Fibroblast of lung (primary cell): ENCODE results near the gene ATG2A. TPM values are rescaled to one million over a fixed set of nuclear protein-coding genes. Genes with fewer than 3 reads are reported as not detected.

Experiments used
- DNase-seq, 2 donors: peaks; one replicate each; pipeline versions ENCODE4 v3.0.0 to v3.0.0-alpha.2; 2010; ENCODE audit warnings: low read depth in 2 of 2
- H2AFZ ChIP-seq: 2 replicates; pipeline ENCODE4 v1.5.1; 2012; ENCODE audit warnings: low read length, control low read depth, inconsistent platforms
- H3K27ac ChIP-seq: 2 replicates; pipeline ENCODE4 v1.5.1; 2011; ENCODE audit warnings: low read length, control low read depth; ENCODE audit not compliant: insufficient read depth
- H3K27me3 ChIP-seq: 2 replicates; pipeline ENCODE4 v1.5.1; 2011; ENCODE audit warnings: mild to moderate bottlenecking, low read length; ENCODE audit not compliant: control insufficient read depth, insufficient read depth
- H3K36me3 ChIP-seq: 2 replicates; pipeline ENCODE4 v1.5.1; 2011; ENCODE audit warnings: low read length; ENCODE audit not compliant: control insufficient read depth, insufficient read depth
- H3K4me1 ChIP-seq: 2 replicates; pipeline ENCODE4 v1.5.1; 2011; ENCODE audit warnings: low read length; ENCODE audit not compliant: control insufficient read depth, insufficient read depth; ENCODE audit errors: extremely low read depth
- H3K4me2 ChIP-seq: 2 replicates; pipeline ENCODE4 v1.5.1; 2011; ENCODE audit warnings: low read length, control low read depth; ENCODE audit not compliant: insufficient read depth; ENCODE audit errors: extremely low read depth
- H3K4me3 ChIP-seq, 4 experiments: fragments of 200-600 bp in 1 of 4; sonication (generic) in 1 of 4; replicated peaks in 1 of 4; 2 replicates each; pipeline ENCODE4 v1.5.1; 2011 to 2016; ENCODE audit warnings: low read length in 4 of 4, low read depth in 3 of 4, mild to moderate bottlenecking in 3 of 4, control low read depth in 2 of 4, inconsistent platforms in 1 of 4, mixed read lengths in 1 of 4; ENCODE audit not compliant: insufficient read depth in 1 of 4; ENCODE audit errors: control extremely low read depth in 1 of 4
- H3K79me2 ChIP-seq: 2 replicates; pipeline ENCODE4 v1.5.1; 2012; ENCODE audit warnings: mild to moderate bottlenecking, low read length, inconsistent platforms; ENCODE audit not compliant: control insufficient read depth, insufficient read depth
- H3K9ac ChIP-seq: 2 replicates; pipeline ENCODE4 v1.5.1; 2011; ENCODE audit warnings: mild to moderate bottlenecking, low read length, control low read depth; ENCODE audit not compliant: insufficient read depth
- H3K9me3 ChIP-seq: 2 replicates; pipeline ENCODE4 v1.5.1; 2012; ENCODE audit warnings: low read depth, low read length; ENCODE audit not compliant: control insufficient read depth, insufficient read depth
- H4K20me1 ChIP-seq: 2 replicates; pipeline ENCODE4 v1.5.1; 2011; ENCODE audit warnings: low read length; ENCODE audit not compliant: control insufficient read depth, insufficient read depth; ENCODE audit errors: extremely low read depth
- EZH2 ChIP-seq: IDR thresholded peaks from 2 replicates; pipeline ENCODE4 v1.5.1; 2012; ENCODE audit warnings: low read length, control low read depth, mild to moderate bottlenecking; ENCODE audit errors: missing control alignments
- polyA plus RNA-seq, 2 donors: library from polyadenylated mRNA; depleted of rRNA in 1 of 2; stranded (reverse) in 1 of 2; unstranded in 1 of 2; fragments of >200 nt; gene quantifications; 2 replicates each; pipeline ENCODE4 v1.2.1, GENCODE V29; 2011 to 2012; ENCODE audit warnings: missing spikeins in 1 of 2
- total RNA-seq: library from RNA; depleted of rRNA; stranded (reverse); fragments of >200 nt; gene quantifications from 2 replicates; pipeline ENCODE4 v1.2.1, GENCODE V29; 2014
- TF ChIP-seq, protein P1 (sequence below), 2 donors: IDR thresholded peaks in 1 of 2; conservative IDR thresholded peaks in 1 of 2; 1 replicate in 1 of 2; 2 replicates in 1 of 2; pipeline ENCODE4 v1.5.1; 2011 to 2012; ENCODE audit warnings: low read length in 2 of 2, control low read depth in 1 of 2, inconsistent platforms in 1 of 2, low read depth in 1 of 2, mild to moderate bottlenecking in 1 of 2

ATG2A gene
- total and polyA plus RNA-seq, 2 donors (not counting 1 experiment from before 2014, with no cell fraction given), result 3.1 to 9.9 TPM

DNA sequence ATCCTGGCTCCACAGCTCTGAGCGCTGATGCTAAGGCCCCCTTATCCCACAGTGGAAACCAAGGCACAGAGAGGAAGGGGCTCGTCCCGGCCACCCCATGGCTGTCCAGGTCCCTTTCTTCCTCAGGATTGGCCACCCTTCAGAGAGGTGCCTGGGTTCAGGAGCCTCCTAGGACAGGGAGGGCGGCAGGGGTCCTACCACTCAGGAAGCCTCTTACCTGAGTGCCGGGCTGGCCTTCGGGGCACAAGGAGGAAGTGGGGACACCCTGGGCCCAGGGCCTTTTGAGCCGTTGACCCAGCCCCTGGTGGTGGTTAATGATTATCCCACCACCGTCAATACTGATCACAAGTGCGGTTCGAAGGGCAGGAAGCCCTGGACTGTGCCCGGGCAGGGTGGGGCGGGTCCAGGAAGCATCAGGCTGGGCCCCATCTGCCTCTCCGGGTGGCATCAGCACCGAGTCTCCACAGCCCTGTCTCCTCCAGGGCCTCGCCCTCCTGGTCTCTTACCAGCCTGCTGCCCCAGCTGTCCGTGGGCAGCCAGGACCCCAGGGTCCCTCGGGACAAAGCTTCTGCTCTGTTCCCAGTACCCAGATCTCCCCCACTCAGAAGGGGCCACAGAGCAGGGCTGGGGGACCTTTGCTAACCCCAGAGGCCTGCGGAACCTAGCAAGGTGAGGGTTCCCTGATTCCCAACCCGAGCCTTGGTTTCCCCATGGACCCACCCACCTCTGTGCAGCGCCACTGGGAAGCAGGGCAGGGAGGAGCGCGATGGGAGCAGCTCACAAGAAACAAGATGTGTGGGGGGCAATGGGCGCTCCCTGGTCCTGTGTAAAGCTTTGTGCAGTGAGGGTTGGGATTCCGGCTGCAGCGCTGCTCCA lies 23.6 kb downstream of the ATG2A start:
- H3K4me3 ChIP-seq, result no peak overlapping the region
- no peak overlapping the region for H3K9ac ChIP-seq
- peaks cover 8% of the 10 kb centered on the region for H3K36me3 ChIP-seq
- DNase-seq, result no peak
- no peaks in the 10 kb centered on the region for H3K79me2 ChIP-seq
- H3K27ac ChIP-seq, result no peak overlapping the region
- no peaks in the 10 kb centered on the region for H4K20me1 ChIP-seq
- H2AFZ ChIP-seq, result no peak overlapping the region
- TF ChIP-seq EZH2, result no peak
- TF ChIP-seq, protein P1, sequence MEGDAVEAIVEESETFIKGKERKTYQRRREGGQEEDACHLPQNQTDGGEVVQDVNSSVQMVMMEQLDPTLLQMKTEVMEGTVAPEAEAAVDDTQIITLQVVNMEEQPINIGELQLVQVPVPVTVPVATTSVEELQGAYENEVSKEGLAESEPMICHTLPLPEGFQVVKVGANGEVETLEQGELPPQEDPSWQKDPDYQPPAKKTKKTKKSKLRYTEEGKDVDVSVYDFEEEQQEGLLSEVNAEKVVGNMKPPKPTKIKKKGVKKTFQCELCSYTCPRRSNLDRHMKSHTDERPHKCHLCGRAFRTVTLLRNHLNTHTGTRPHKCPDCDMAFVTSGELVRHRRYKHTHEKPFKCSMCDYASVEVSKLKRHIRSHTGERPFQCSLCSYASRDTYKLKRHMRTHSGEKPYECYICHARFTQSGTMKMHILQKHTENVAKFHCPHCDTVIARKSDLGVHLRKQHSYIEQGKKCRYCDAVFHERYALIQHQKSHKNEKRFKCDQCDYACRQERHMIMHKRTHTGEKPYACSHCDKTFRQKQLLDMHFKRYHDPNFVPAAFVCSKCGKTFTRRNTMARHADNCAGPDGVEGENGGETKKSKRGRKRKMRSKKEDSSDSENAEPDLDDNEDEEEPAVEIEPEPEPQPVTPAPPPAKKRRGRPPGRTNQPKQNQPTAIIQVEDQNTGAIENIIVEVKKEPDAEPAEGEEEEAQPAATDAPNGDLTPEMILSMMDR (conservative IDR thresholded peaks at IDR 0.05 in 1 of 2, IDR thresholded peaks at IDR 0.05 in 1 of 2; ENCODE audit: low read depth in 1 of 2, low read length in 2 of 2), result no peak
- H3K4me1 ChIP-seq, result no peaks in the 10 kb centered on the region
- no peak overlapping the region for H3K4me2 ChIP-seq
- no peaks in the 10 kb centered on the region for H3K27me3 ChIP-seq
- H3K9me3 ChIP-seq, result no peaks in the 10 kb centered on the region

DNA sequence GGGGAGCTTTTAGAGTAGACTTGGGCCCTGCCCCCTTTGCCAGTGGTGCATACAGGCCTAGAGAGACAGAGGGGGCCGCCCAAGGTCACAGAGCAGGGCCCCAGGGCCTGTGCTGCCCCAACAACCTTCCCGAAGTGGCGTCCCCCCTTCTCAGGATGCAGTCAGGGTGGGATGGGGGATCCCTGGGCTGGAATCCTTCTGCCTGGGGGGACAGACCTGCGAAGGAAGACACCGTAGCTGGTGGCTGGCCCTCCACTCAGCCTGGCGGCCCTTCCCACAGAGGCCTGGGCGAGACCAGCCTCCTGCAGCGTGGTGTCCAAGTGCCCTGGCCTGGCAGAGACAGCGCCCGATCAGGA lies 24.2 kb downstream of the ATG2A start:
- no peaks in the 10 kb centered on the region for H3K9me3 ChIP-seq
- no peaks in the 10 kb centered on the region for H3K27me3 ChIP-seq
- peaks cover 5% of the 10 kb centered on the region for H3K36me3 ChIP-seq
- TF ChIP-seq EZH2, result no peak
- TF ChIP-seq, protein P1 (conservative IDR thresholded peaks at IDR 0.05 in 1 of 2, IDR thresholded peaks at IDR 0.05 in 1 of 2; ENCODE audit: low read depth in 1 of 2, low read length in 2 of 2), result no peak
- DNase-seq, result no peak
- no peaks in the 10 kb centered on the region for H3K79me2 ChIP-seq
- no peak overlapping the region for H2AFZ ChIP-seq
- no peaks in the 10 kb centered on the region for H4K20me1 ChIP-seq
- no peak overlapping the region for H3K9ac ChIP-seq
- no peak overlapping the region for H3K4me3 ChIP-seq
- H3K27ac ChIP-seq, result no peak overlapping the region
- peaks cover 3% of the 10 kb centered on the region for H3K4me1 ChIP-seq
- H3K4me2 ChIP-seq, result no peak overlapping the region

DNA sequence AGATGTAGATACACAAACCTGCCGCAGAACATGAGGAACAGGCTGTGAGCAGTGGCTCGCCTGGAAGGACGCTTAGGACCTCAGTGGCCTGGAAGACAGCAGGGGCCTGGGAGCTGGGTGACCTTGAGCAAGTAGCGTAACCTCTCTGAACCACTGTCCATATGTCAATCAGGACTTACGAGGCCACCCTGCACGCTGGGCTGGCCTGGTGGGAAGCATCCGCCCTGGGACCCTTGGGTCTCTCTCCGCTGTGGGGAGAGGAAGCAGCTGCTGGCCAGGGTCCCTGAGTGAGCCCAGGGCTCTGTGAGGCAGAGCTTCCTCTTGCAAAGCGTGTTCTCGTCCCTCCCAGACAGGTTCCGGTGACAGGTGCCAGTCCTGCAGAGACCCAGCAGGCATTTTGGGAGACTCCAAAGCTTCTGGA lies 24.6 kb downstream of the ATG2A start:
- Histone ChIP-seq H3K27ac (no peak overlapping the region), H3K4me3 (no peak overlapping the region), H3K4me2 (no peak overlapping the region), H3K79me2 (no peaks in the 10 kb centered on the region), H4K20me1 (no peaks in the 10 kb centered on the region), H3K27me3 (no peaks in the 10 kb centered on the region), H2AFZ (no peak overlapping the region), H3K4me1 (peaks cover 3% of the 10 kb centered on the region), H3K9ac (no peak overlapping the region), H3K36me3 (peaks cover 5% of the 10 kb centered on the region), H3K9me3 (no peaks in the 10 kb centered on the region)
- DNase-seq, result no peak
- TF ChIP-seq, protein P1 (conservative IDR thresholded peaks at IDR 0.05 in 1 of 2, IDR thresholded peaks at IDR 0.05 in 1 of 2; ENCODE audit: low read depth in 1 of 2, low read length in 2 of 2), result no peak
- TF ChIP-seq EZH2, result no peak
